Tibial artery (tissue), 4 donors: ENCODE results near the gene GPR18.

Experiments
- DNase-seq, 2 donors: peaks; one replicate each; pipeline ENCODE4 v3.0.0-alpha.2; 2019
- H3K27ac ChIP-seq, 2 donors: fragments of 200-600 bp; sonication (generic) in 1 of 2; 1 replicate in 1 of 2; 2 replicates in 1 of 2; pipeline ENCODE4 v1.5.1; 2018 to 2019; ENCODE audit warnings: mild to moderate bottlenecking in 1 of 2
- H3K27me3 ChIP-seq, 2 donors: fragments of 200-600 bp; sonication (generic) in 1 of 2; one replicate each; pipeline versions ENCODE4 v1.5.1 to v1.6.0; 2016 to 2019
- H3K36me3 ChIP-seq, 3 donors: fragments of 200-600 bp; sonication (generic) in 2 of 3; one replicate each; pipeline ENCODE4 v1.5.1; 2016 to 2019; ENCODE audit warnings: mild to moderate bottlenecking in 2 of 3
- H3K4me1 ChIP-seq, 4 donors: fragments of 200-600 bp; sonication (generic) in 2 of 4; 1 replicate in 3 of 4; 2 replicates in 1 of 4; pipeline ENCODE4 v1.5.1; 2016 to 2019
- H3K4me3 ChIP-seq, 2 donors: fragments of 200-600 bp; sonication (generic) in 1 of 2; 1 replicate in 1 of 2; 2 replicates in 1 of 2; pipeline ENCODE4 v1.5.1; 2018 to 2019; ENCODE audit warnings: mild to moderate bottlenecking in 2 of 2
- H3K9me3 ChIP-seq, 3 donors: fragments of 200-600 bp; sonication (generic) in 1 of 3; one replicate each; pipeline ENCODE4 v1.5.1; 2016 to 2019
- CTCF ChIP-seq, 2 experiments: fragments of 200-600 bp in 1 of 2; fragments of 450-650 bp in 1 of 2; IDR thresholded peaks; one replicate each; pipeline ENCODE4 v1.5.1; 2017 to 2019; ENCODE audit warnings: antibody characterized with exemption in 2 of 2, mild to moderate bottlenecking in 1 of 2, moderate library complexity in 1 of 2
- intact Hi-C: fragments of 100-400 bp; cut with DNase I; formaldehyde crosslinking; loops from one replicate; pipeline ENCODE4 v1.15.0; 2023; ENCODE audit warnings: low total_unique reads

The GPR18 gene

GRCh38 chr13:99258210-99258860 is at the start of gene GPR18:
TSS of gene GPR18 (minus strand) at chr13:99258379. CDS start at chr13:99255872, 2,507 bp downstream.
- H3K27me3 ChIP-seq = no peaks in the 10 kb centered on the region
- no peak within 1 kb of the TSS for H3K4me3 ChIP-seq
- intact Hi-C loops = no loop called here
- peaks cover 0 to 13% (median 2%) of the 10 kb centered on the region in 4 donors for H3K4me1 ChIP-seq
- no peak for DNase-seq
- TF ChIP-seq CTCF (IDR thresholded peaks at IDR 0.05) = no peak
- H3K36me3 ChIP-seq = peaks cover 0 to 12% (median 0%) of the 10 kb centered on the region in 3 donors
- H3K27ac ChIP-seq = no peak within 1 kb of the TSS
- H3K9me3 ChIP-seq = no peaks in the 10 kb centered on the region

GRCh38 chr13:99307648-99308339 is 49.6 kb upstream of the GPR18 start:
- DNase-seq = peak; percentile 40 to 76
- Histone ChIP-seq H3K27ac (peak overlapping the region; percentile 76 to 78), H3K9me3 (no peaks in the 10 kb centered on the region), H3K4me3 (peak overlapping the region; percentile 19 to 29), H3K4me1 (peaks cover 0 to 53% (median 14%) of the 10 kb centered on the region in 4 donors), H3K27me3 (no peaks in the 10 kb centered on the region), H3K36me3 (no peaks in the 10 kb centered on the region)
- intact Hi-C loops = loop anchor here (10.0 kb wide), 1 partner anchor 197 kb away; the partner anchor contains the start of gene TM9SF2
- no peak for TF ChIP-seq CTCF (IDR thresholded peaks at IDR 0.05)

DNA sequence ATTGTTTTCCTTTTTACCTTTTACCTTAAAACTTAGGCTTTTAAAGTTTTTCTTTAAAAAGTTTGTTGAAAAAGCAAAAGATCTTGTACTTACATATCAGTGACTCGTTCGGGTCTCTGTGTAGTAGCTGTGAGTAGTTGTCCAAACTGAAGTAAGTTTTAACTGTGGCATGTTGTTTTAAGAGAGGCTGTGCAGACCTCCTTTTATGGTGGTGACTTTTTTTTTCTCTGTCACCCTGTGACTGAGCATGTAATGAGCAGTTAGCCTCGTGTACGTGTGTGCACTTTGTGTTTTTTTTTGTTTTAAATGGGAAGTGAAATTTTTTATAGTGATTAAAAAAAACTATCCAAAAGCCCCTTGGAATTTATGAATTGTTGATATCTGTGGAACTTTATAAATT is 49.1 kb upstream of the GPR18 start, which contains the start of gene GPR183:
TSS of gene GPR183 (minus strand) at position 153 of the 400 bp plus-strand sequence. CDS start 11,254 bp downstream, outside the sequence.
- Histone ChIP-seq H3K9me3 (no peaks in the 10 kb centered on the region), H3K27me3 (no peaks in the 10 kb centered on the region), H3K4me3 (peak within 1 kb of the TSS; percentile 19 to 29), H3K4me1 (peaks cover 0 to 53% (median 14%) of the 10 kb centered on the region in 4 donors), H3K27ac (peak within 1 kb of the TSS; percentile 76 to 78), H3K36me3 (no peaks in the 10 kb centered on the region)
- no peak for DNase-seq
- no peak for TF ChIP-seq CTCF (IDR thresholded peaks at IDR 0.05)
- intact Hi-C loops = loop anchor here (10.0 kb wide), 1 partner anchor 198 kb away; the partner anchor contains the start of gene TM9SF2

DNA sequence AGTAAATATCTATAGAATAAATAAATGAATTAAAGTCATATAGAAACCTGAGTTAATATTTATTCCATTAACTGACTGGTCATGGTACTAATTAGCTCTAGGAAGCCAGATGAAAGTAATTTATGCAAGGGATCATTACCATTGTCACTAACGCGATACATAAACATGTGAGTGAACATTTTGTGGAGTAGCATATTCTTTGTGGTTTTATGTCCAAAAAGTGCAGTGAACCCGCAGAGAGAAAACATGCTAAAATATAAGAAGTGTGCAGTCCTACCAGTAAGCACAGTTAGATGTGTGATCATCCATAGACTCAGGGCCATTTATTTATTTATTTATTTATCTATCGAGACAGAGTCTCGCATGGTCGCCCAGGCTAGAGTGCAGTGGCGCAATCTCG is 47.4 kb upstream of the GPR18 start:
- Histone ChIP-seq H3K4me3 (peak overlapping the region; percentile 19 to 29), H3K27ac (peak overlapping the region in 1 of 2 donors; percentile 76), H3K27me3 (no peaks in the 10 kb centered on the region), H3K36me3 (no peaks in the 10 kb centered on the region), H3K9me3 (no peaks in the 10 kb centered on the region), H3K4me1 (peaks cover 0 to 39% (median 13%) of the 10 kb centered on the region in 4 donors)
- intact Hi-C loops = loop anchor here (10.0 kb wide), 1 partner anchor 199 kb away; the partner anchor contains the start of gene TM9SF2
- DNase-seq = no peak
- no peak for TF ChIP-seq CTCF (IDR thresholded peaks at IDR 0.05)

GRCh38 chr13:99305158-99305557 is 47.0 kb upstream of the GPR18 start:
- H3K4me1 ChIP-seq = peaks cover 0 to 36% (median 13%) of the 10 kb centered on the region in 4 donors
- no peaks in the 10 kb centered on the region for H3K36me3 ChIP-seq
- no peak for TF ChIP-seq CTCF (IDR thresholded peaks at IDR 0.05)
- intact Hi-C loops = loop anchor here (10.0 kb wide), 1 partner anchor 200 kb away; the partner anchor contains the start of gene TM9SF2
- no peak overlapping the region for H3K27ac ChIP-seq
- peak overlapping the region; percentile 19 to 29 for H3K4me3 ChIP-seq
- H3K27me3 ChIP-seq = no peaks in the 10 kb centered on the region
- no peaks in the 10 kb centered on the region for H3K9me3 ChIP-seq
- no peak for DNase-seq
